ENCODE results near the gene PLAGL1. TPM values are rescaled to one million over a fixed set of nuclear protein-coding genes. Genes with fewer than 3 reads are reported as not detected.

The PLAGL1 gene
- polyA plus RNA-seq, 3 donors, result 11.6 to 60.7 (median 16.7) TPM

GRCh38 chr6:144019929-144020328 is 11.9 kb upstream of the PLAGL1 start:
- peaks cover 29% of the 10 kb centered on the region for H3K4me1 Mint-ChIP-seq
- peaks cover 0 to 11% of the 10 kb centered on the region in 2 donors for H3K36me3 Mint-ChIP-seq
- Histone ChIP-seq H3K9me3 (replicated peaks in 1 of 2; ENCODE audit: control insufficient read depth in 1 of 2, insufficient read depth in 1 of 2, low read length in 2 of 2) (no peaks in the 10 kb centered on the region), H3K36me3 (replicated peaks in 1 of 2; ENCODE audit: control insufficient read depth in 1 of 2, insufficient read depth in 2 of 2, low read length in 2 of 2) (no peaks in the 10 kb centered on the region), H3K4me1 (ENCODE audit: control insufficient read depth in 1 of 2, insufficient read depth in 2 of 2, low read length in 2 of 2) (peaks cover 22 to 30% of the 10 kb centered on the region in 2 donors), H4K20me1 (ENCODE audit: insufficient read depth, low read length) (no peaks in the 10 kb centered on the region), H3K4me2 (replicated peaks; ENCODE audit: extremely low read depth, low read length, poor library complexity, severe bottlenecking) (peak overlapping the region; percentile 17), H3K79me2 (ENCODE audit: insufficient read depth, low read length) (no peaks in the 10 kb centered on the region), H3K4me3 (replicated peaks in 1 of 3; ENCODE audit: low read depth in 2 of 3, low read length in 3 of 3) (no peak overlapping the region), H3K27me3 (ENCODE audit: control insufficient read depth in 2 of 2, insufficient read depth in 2 of 2, low read length in 2 of 2) (no peaks in the 10 kb centered on the region), H2AFZ (ENCODE audit: insufficient read depth, low read depth, low read length, poor library complexity, severe bottlenecking) (no peak overlapping the region), H3K27ac (ENCODE audit: low read depth in 1 of 2, low read length in 2 of 2) (peak overlapping the region in 1 of 2 donors; percentile 12), H3K9ac (ENCODE audit: insufficient read depth, low read length, poor library complexity, severe bottlenecking) (no peak overlapping the region)
- TF ChIP-seq CTCF (IDR thresholded peaks at IDR 0.05), result no peak
- intact Hi-C loops (cut with micrococcal nuclease), result no loop called here
- DNase-seq, result peak in 2 of 3 donors; percentile 12 to 20
- H3K4me3 Mint-ChIP-seq, result peak overlapping the region in 1 of 2 donors; percentile 83
- peak overlapping the region in 5 of 7 donors; percentile 34 to 78 (median 55) for H3K27ac Mint-ChIP-seq
- H3K9me3 Mint-ChIP-seq, result peaks cover 0 to 4% (median 0%) of the 10 kb centered on the region in 7 donors
- no CpG with 5 or more reads among the region's 5 CpGs for WGBS (ENCODE audit: insufficient coverage)
- H3K27me3 Mint-ChIP-seq (ENCODE audit: low read depth in 3 of 3), result peaks cover 0 to 2% (median 0%) of the 10 kb centered on the region in 3 donors

- Histone ChIP-seq H3K4me3 (replicated peaks in 1 of 3; ENCODE audit: low read depth in 2 of 3, low read length in 3 of 3) (no peak overlapping the region), H3K36me3 (replicated peaks in 1 of 2; ENCODE audit: control insufficient read depth in 1 of 2, insufficient read depth in 2 of 2, low read length in 2 of 2) (no peaks in the 10 kb centered on the region), H3K79me2 (ENCODE audit: insufficient read depth, low read length) (peaks cover 6% of the 10 kb centered on the region), H3K9ac (ENCODE audit: insufficient read depth, low read length, poor library complexity, severe bottlenecking) (no peak overlapping the region), H3K27ac (ENCODE audit: low read depth in 1 of 2, low read length in 2 of 2) (no peak overlapping the region), H3K27me3 (ENCODE audit: control insufficient read depth in 2 of 2, insufficient read depth in 2 of 2, low read length in 2 of 2) (no peaks in the 10 kb centered on the region), H4K20me1 (ENCODE audit: insufficient read depth, low read length) (no peaks in the 10 kb centered on the region), H3K4me2 (replicated peaks; ENCODE audit: extremely low read depth, low read length, poor library complexity, severe bottlenecking) (no peak overlapping the region), H3K4me1 (ENCODE audit: control insufficient read depth in 1 of 2, insufficient read depth in 2 of 2, low read length in 2 of 2) (peaks cover 22 to 30% of the 10 kb centered on the region in 2 donors), H2AFZ (ENCODE audit: insufficient read depth, low read depth, low read length, poor library complexity, severe bottlenecking) (no peak overlapping the region), H3K9me3 (replicated peaks in 1 of 2; ENCODE audit: control insufficient read depth in 1 of 2, insufficient read depth in 1 of 2, low read length in 2 of 2) (no peaks in the 10 kb centered on the region)
- Mint-ChIP-seq H3K4me1 (peaks cover 34% of the 10 kb centered on the region), H3K4me3 (no peak overlapping the region), H3K27me3 (ENCODE audit: low read depth in 3 of 3) (peaks cover 0 to 2% (median 0%) of the 10 kb centered on the region in 3 donors), H3K9me3 (peaks cover 0 to 1% (median 0%) of the 10 kb centered on the region in 7 donors), H3K36me3 (no peaks in the 10 kb centered on the region), H3K27ac (peak overlapping the region in 4 of 7 donors; percentile 11 to 73 (median 56))
- DNase-seq, result peak; percentile 42 to 48 (median 43)
- no peak for TF ChIP-seq CTCF (IDR thresholded peaks at IDR 0.05)
- WGBS (ENCODE audit: insufficient coverage), result 77% methylated on average over 3 of the region's 5 CpGs
- intact Hi-C loops (cut with micrococcal nuclease), result no loop called here
Measured at GRCh38 chr6:144017166-144018094, 9.4 kb upstream of the PLAGL1 start.

Measured in CD14-positive monocyte (primary cell).